HEK293T (cell line): Measurements from ENCODE around the gene PLCB2.

Experiments used
- BHLHE40 ChIP-seq: fragments of 450-650 bp; IDR thresholded peaks from 2 replicates; pipeline ENCODE4 v1.6.1; 2016; ENCODE audit warnings: mild to moderate bottlenecking, moderate library complexity, borderline replicate concordance
- FOXA1 ChIP-seq: fragments of 450-650 bp; IDR thresholded peaks from 2 replicates; pipeline ENCODE4 v1.6.1; 2016; ENCODE audit warnings: mild to moderate bottlenecking
- FOXK2 ChIP-seq: fragments of 450-650 bp; IDR thresholded peaks from 2 replicates; pipeline ENCODE4 v1.6.1; 2016; ENCODE audit warnings: mild to moderate bottlenecking
- FOXM1 ChIP-seq: fragments of 450-650 bp; IDR thresholded peaks from 2 replicates; pipeline ENCODE4 v1.6.1; 2017; ENCODE audit warnings: mild to moderate bottlenecking, borderline replicate concordance
- HDGF ChIP-seq: fragments of 450-650 bp; IDR thresholded peaks from 2 replicates; pipeline ENCODE4 v1.6.1; 2017; ENCODE audit warnings: antibody characterized with exemption, borderline replicate concordance
- L3MBTL2 ChIP-seq: fragments of 450-650 bp; conservative IDR thresholded peaks from 2 replicates; pipeline ENCODE4 v1.6.1; 2016; ENCODE audit warnings: mild to moderate bottlenecking
- NFRKB ChIP-seq: fragments of 450-650 bp; IDR thresholded peaks from 2 replicates; pipeline ENCODE4 v1.6.1; 2016; ENCODE audit warnings: mild to moderate bottlenecking, moderate library complexity
- SP1 ChIP-seq: fragments of 450-650 bp; IDR thresholded peaks from 2 replicates; pipeline ENCODE4 v1.6.1; 2017
- TARDBP ChIP-seq: fragments of 450-650 bp; IDR thresholded peaks from 2 replicates; pipeline ENCODE4 v1.6.1; 2016
- TF ChIP-seq, protein P1 (sequence below): fragments of 450-650 bp; IDR thresholded peaks from 2 replicates; pipeline ENCODE4 v1.6.1; 2016

DNA sequence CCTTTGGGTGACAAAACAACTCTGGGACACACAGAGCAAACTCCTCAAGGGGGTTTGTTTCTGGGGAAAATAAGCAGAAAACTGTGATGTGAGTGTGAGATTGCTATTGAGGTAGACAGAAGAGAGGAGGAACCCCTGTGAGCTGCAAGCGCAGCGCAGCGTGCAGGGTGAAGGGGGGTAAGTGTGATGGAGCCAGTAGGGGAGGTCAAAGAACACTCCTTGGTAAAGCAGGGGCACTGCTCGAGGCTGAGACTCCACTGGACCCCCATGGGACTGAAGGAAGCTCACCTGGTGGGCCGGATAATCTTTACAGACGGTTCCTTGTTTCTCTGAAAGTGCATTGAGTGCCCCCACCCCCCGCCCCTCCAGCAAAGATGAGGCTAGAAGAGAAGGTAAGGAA is 23.3 kb upstream of the PLCB2 start:
- no peak for TF ChIP-seq BHLHE40
- no peak for TF ChIP-seq L3MBTL2
- no peak for TF ChIP-seq FOXK2
- TF ChIP-seq NFRKB = no peak
- TF ChIP-seq FOXM1 = no peak
- no peak for TF ChIP-seq TARDBP
- TF ChIP-seq HDGF = no peak
- no peak for TF ChIP-seq SP1
- TF ChIP-seq FOXA1 = no peak
- TF ChIP-seq, protein P1, sequence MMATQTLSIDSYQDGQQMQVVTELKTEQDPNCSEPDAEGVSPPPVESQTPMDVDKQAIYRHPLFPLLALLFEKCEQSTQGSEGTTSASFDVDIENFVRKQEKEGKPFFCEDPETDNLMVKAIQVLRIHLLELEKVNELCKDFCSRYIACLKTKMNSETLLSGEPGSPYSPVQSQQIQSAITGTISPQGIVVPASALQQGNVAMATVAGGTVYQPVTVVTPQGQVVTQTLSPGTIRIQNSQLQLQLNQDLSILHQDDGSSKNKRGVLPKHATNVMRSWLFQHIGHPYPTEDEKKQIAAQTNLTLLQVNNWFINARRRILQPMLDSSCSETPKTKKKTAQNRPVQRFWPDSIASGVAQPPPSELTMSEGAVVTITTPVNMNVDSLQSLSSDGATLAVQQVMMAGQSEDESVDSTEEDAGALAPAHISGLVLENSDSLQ = no peak
